GM21360 (cell line): ENCODE measurements around the gene RGS18.
"Not testable (repeated sequence)": the region's sequence is repeated elsewhere in the genome, so short reads cannot be mapped to it uniquely, and the experiment has no call there.

Experiments
- ATAC-seq: cut with Tn5 transposase; IDR thresholded peaks from one replicate; pipeline ENCODE4 v1.9.1; 2021; ENCODE audit warnings: mild to moderate bottlenecking, moderate library complexity; ENCODE audit not compliant: unreplicated experiment

RGS18 gene, protein sequence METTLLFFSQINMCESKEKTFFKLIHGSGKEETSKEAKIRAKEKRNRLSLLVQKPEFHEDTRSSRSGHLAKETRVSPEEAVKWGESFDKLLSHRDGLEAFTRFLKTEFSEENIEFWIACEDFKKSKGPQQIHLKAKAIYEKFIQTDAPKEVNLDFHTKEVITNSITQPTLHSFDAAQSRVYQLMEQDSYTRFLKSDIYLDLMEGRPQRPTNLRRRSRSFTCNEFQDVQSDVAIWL

DNA sequence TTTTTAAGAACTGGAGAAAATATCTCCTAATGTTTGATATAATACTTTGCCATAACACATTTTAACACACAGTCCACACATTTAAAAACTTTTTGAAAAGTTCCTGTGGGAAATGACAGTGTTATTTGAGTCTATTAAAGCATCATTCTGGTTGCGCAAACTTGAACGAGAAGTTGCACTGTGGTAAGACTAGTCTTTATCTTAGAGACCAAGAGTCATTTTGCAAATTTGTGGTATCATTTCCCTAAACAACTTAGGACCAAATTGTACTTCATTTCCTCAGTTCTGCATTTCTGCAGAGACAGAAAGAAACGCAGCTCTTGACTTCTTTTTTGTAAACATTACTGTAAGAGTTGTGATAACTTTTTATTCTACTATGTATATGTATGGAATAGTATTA lies at the start of gene RGS18:
Gene RGS18 (plus strand): TSS at position 282 of the 400 bp plus-strand sequence. CDS start 176 bp downstream, outside the sequence.
- peak; percentile 83 for ATAC-seq

DNA sequence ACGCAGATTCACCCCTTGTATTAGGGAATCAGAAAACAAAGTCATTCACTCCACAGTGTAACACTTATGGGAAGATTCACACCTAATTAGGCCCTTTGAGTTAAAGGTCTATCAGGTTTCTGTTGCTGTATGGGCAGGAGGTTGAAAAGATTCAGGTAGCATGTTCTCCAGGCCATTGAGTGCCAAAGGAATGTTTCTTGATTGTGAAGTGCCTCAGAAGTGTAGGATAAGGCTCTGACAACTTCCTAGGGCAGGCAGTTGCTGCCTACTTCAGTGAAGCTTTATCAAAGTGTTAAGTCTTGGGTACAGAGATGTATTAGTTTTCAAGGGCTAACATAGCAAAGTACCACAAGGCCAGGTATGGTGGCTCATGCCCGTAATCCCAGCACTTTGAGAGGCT lies 48.7 kb upstream of the RGS18 start:
- ATAC-seq, result no peak

DNA sequence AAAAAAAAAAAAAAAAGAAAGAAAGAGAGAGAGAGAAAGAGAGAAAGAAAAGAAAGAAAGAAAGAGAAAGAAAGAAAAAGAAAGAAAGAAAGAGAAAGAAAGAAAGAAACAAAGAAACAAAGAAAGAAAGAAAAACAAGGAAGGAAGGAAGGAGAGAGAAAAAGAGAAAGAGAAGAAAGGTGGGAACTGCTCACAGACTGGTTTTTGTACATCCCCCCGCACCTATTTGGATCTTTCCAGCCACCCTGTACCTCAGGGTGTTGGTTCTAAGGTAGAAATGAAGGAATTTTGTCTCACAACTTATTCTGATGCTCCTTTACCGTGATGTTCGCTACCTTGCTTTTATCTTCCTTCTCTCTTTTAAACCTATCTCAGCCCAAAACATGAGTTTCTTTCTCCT lies 43.3 kb upstream of the RGS18 start:
- ATAC-seq, result no peak

DNA sequence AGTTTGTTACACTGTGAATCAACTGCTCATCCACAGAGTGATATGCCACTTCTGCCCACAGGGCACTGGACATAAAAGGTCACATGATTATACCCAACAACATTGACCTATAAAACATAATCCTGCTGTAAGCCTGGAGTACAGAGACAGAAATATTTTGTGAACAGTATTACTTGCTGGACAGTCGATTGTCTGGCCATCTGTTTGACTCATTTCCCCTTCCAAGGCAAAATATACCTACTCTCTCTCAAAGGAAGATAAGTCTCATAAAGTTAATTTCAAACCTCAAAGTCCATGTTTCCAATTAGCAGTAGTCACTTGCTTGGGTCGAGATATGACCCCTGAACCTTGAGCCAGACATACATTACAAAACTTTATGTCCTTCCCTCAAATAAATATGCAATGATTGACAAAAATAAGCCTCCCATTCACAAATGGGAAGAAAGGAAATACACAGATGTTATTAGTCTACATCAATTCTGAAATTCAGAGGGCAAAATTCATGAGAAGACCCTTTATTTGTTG lies 39.3 kb upstream of the RGS18 start:
- ATAC-seq, result no peak

DNA sequence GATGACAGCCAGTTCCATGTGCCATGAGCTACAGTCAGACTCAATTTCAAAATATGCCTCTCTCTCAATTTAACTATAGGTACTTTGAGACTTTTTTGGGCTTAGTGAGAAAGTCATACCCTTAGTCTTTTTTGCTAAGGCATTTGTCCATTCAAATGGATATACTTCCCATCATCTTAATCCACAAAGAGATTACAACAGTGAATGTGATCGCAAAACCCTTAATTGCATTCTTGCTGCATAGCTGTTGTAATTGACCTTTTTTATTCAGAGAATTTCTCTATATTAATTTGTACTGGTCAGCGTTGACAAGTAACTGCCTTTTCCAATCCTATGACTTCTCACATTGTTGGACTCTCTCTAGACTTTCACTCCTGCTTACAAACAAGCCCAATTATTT lies 38.6 kb upstream of the RGS18 start:
- no peak for ATAC-seq

DNA sequence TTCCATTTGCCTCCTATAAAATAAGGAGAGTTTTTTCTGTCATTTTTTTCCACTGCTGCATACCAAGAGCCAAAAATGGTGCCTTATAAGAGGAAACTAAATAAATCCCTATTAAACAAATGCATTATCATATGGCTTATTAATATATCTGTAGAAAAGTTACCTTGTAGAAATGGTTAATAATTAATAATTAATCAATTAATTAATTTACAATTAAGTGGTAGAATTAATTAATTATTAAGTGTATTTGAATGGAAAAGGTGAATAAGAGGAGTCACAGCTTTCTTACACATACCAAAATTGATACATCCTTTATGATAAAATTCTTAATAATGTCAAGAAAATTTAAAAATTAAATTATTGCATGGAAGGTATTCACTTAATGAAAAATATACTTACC lies 35.6 kb upstream of the RGS18 start:
- ATAC-seq, result no peak

DNA sequence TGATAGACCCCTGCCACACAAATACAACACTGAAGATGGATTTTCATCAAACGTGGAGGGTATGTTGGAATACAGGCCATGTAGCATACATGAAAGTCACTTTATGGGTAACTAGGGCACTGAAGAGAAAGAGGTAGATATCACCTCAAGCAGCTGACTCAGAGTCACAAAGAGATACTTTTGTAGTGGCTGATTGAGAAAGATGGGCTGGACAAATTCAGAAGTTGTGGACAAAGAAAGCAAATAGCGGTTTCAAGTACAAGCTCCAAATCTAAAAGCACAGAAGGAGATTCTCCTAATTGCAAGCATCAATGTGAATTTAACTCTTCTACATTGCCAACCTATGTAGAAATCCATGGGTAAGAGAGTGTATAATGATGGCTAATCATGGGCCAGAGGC lies 35.0 kb upstream of the RGS18 start:
- ATAC-seq, result no peak

DNA sequence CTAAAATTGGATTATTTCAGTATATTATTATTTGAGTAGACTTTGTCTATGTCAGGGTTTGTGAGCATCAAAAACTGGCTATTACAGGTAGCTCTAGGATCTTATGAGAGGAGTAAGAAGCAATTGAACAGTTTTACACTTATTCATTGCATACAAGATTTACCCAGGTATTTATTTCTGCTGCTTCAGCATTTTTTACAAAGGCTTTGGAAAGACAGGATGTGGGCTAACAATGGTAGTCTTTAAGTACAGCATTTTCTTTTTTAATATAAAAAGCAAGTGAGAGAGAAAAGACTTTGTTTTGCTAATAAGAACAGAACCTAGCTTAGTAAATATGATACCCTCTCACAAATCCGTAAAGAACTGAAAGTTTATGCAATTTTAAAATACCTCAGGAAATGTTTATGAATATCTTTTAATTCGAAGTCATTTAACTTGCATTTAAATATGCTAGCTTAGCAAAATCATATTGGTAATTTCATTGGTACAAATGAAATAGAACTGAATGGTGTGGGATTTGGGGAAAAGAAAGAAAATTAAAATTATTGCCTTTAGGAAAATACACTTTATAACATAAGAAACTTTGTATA lies 32.1 kb upstream of the RGS18 start:
- no peak for ATAC-seq

DNA sequence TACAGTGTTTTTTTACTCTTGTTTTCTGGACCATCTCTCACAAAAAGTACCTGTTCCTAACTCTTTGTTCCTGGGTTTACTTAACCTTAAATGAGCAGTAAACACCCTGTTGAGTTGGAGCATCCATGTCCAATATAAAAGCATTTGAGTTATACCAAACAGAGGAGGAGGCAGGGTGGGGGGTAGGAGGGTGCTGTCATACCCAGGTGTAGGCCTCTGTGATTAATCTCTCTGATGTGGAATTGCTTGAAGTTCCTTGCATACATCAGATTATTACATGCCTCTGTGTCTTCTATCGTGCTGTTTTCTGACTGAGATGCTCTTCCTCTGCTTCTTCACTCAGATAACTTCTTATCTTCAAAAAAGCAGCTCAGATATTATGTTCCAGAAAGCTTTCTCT lies 28.1 kb upstream of the RGS18 start:
- no peak for ATAC-seq

DNA sequence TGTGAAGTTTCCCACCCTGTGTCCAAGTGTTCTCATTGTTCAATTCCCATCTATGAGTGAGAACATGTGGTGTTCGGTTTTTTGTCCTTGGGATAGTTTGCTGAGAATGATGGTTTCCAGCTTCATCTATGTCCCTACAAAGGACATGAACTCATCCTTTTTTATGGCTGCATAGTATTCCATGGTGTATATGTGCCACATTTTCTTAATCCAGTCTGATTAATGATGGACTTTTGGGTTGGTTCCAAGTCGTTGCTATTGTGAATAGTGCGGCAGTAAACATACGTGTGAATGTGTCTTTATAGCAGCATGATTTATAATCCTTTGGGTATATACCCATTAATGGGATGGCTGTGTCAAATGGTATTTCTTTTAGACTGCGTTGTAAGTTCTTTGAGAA lies 27.4 kb upstream of the RGS18 start:
- not testable (repeated sequence) for ATAC-seq

DNA sequence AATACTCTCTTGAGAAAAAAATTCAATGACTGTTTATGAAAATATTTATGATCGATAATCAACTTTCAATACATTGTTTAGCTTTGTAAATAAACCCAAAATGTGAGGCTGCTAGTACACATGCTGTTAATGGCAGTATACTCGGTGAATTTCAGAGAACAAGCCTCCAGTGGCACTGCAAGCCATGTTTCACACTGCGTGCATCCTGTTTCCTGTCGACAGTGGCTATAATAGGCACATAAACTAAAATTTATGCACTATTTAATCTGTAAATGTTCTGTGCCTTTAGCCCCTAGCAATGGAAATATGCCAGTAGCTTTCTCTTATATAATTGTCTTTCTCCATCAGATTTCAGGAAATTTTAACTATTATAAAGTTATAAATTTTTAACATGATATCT lies 26.3 kb upstream of the RGS18 start:
- no peak for ATAC-seq

DNA sequence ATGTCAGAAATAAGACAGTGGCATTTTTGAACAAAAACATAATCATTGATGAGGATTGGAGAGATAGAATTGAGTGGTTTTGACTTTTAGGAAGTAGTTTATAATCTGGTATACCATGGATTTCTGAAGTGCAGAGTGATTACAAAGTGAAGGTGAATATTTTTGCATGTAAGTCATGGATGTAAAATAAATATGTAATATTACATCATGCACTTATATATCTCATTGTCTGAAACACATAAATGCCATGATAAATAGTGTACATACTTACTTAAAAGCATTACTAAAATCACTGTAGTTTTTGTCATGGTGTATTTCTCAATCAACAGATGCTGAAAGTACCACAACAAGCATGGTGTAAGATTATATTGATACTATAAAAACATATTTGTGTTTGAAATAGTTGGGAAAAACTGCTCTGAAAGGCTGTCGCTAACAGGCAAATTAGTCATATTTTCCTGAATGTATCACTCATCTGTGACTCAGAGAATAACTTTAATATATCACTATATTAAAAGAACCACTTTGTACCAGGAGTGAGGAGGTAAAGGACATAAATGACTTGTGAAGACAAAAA lies 24.8 kb upstream of the RGS18 start:
- no peak for ATAC-seq

DNA sequence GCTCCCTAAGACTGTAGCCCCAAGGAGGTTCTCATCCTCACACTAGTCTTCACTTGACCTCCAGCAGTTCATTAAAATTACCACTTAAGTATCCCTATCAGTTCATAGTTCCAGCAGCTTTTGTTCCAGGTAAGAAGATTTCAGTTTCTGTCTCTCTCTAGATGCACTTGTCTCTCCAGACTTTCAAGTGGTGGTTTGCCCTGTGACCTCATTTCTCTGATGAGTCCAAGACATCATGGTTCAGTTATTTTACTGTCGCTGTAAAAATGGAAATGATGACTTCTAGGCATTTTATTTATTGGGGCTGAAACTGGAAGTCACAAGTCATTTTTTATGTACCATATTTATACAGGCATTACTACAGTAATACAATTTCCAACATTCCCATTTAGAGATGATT lies 17.9 kb upstream of the RGS18 start:
- no peak for ATAC-seq

DNA sequence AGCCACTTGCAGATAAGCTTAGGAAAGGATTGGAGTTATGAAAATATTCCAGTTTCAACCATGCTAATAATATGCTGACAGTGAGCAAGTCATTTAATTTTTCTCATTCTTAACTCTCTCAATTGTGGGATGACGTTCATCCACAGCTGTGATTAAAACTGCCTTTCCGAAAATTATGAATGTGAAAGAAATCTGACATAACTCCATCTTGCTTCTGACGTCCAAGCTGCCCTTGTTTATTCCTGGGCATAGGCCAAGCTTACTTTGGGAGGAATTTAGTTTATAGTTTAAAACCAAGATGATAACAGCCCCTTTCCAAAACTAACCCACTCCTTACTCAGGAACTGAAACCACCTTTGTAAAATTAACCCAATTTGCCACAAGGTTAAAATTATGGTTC lies 11.0 kb upstream of the RGS18 start:
- no peak for ATAC-seq

DNA sequence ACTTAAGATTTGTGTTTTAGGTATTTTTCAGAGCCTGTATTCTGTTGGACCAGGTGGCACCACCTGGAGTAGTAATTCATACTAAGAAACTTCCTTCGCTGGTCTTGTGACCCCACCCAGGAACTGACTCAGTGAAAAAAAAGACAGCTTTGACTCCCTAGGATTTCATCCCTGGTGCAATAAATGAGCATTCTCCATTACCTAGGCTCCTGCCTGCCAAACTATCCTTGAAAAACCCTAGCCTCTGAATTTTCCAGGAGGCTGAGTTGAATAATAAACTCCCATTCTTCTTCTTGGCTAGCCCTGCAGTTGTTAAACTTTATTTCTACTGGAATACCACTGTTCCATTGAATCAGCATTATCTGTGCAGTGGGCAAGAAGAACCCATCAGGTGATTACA lies 10.6 kb upstream of the RGS18 start:
- ATAC-seq, result no peak

DNA sequence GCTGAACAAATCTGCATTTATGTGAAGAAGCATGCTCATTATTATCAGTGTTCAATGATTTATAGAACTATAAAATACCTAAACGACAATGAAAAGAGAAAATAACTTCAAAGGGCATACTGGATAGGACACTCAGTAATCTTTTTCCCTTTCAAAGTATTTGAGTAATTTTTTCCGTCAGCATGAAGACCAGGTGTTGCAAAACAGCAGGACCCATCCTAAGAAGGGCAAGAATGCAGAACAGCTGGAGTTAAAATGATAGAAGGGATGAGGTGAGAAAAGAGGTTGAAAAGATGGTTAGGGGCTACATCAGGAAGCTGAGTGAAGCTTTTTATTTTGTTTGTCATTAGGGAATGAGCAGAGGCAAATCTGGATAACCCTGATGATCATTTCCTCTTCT lies 7.1 kb upstream of the RGS18 start:
- ATAC-seq, result no peak

DNA sequence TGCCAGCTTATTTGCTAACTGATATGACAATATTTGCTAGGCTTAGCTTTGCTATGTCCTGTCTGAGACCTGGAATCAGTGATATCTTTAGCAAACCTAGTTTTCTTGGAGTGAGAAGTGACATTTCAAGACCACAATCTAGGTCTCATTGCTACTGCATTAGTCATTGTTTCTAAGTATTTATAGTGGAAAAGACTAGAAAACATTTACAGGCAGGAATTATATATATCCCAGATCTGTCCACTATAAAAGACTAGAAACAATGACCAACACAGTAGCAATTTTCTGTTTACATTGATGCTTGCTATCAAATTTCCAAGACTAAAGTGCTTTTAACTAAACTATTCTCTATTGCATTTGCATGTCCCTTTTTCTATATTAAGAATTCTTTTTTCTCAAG lies 5.0 kb upstream of the RGS18 start:
- no peak for ATAC-seq

DNA sequence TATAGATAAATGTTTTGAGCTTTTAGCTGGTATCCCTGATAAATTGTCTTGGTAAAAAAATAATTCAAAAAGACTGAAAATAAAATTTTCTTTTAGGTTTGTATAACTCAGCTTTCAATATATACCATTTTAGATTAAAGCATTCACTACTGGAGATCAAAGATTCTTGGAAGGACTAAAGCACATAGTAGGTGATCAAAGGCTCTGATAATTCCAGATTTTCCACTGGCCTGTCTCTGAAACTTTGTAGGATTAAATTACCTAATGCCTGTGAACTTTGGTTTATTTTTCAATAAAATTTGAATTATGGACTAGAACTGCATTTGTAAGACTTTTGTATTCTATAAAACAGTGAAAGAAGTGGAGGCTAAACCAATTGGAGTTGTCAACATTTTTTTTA lies 1.2 kb upstream of the RGS18 start:
- no peak for ATAC-seq

DNA sequence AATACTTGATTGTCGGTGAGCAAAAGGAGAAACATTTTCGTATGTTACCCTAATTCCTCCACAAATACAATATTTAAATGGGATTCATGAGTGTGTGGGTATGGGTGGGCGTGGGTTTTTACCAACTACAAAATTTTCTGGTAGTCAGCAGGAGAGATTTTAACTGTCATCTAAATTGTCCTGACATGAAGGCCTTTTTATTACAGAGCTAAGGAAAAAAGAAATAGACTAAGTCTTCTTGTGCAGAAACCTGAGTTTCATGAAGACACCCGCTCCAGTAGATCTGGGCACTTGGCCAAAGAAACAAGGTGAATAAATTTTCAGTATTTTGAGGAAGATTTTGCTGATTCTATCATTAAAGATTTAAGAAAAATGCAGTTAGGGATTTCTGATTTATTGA lies 752 bp downstream of the RGS18 start:
- ATAC-seq, result no peak

DNA sequence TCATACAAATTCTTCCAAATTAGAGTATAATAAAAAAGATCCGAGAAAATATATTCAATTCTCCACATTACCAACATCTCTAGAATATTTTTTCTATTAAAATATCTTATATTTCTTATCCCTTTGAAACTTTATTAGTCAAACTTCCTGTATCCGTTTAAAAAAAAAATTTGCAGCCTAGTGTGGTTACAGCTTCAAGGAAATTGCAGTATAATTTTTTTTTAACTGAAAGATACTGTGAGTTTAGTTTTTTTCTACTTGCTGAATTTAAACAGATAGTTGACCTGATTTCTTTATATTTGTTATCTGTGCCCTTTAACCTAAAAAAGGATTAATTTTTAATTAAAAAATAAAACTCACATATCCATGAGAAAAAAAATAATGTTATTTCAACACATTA lies 1.5 kb downstream of the RGS18 start:
- no peak for ATAC-seq

DNA sequence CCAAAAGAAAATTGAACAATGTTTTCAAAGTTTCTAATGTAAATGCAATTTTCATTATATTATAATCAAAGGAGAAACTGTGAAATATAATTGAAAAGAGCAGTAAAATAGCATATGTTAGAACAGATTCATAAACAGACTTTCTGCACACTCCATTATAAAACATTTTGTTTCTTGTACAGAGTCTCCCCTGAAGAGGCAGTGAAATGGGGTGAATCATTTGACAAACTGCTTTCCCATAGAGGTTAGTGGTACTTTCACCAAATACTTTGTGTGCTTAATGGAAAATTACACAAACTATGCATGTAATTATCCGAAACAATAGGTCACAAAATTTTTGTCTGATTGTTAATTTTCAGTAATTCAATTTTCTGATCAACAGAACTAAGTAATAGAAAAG lies 1.9 kb downstream of the RGS18 start:
- no peak for ATAC-seq

DNA sequence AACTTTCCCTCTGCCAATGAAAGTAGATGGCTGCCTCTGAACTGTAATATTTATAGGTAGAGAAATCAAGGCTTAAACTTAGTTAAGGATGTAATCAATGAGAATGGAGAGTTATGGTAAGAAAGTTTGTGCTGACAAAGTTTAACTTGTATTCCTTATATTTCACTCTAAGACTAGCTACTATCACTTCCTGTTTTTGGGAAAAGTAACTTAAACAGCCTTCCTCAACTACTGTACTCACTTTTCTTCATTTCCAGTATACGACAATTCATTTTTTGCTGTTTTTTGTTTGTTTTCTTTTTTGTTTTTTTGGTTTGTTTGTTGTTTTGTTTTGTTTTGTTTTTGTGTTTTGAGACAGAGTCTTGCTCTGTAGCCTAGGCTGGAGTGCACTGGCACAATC lies 3.7 kb downstream of the RGS18 start:
- ATAC-seq, result no peak

DNA sequence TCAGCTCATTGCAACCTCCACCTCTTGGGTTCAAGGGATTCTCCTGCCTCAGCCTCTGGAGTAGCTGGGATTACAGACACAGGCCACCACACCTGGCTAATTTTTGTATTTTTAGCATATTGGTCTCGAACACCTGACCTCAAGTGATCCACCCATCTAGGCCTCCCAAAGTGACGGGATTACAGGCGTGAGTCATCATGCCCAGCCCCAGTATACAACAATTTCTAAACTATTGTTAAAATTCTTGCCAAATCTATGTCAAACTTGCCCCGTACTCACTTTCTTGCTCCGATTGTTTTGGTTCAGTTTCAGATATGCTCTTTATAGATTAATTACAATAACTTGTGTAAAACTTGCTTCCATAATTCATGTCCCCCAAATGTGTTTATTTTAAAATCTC lies 4.1 kb downstream of the RGS18 start:
- ATAC-seq, result no peak
